Mucosa of gallbladder (tissue), 1 donor: ENCODE data around the gene C6orf89. TPM values are rescaled to one million over a fixed set of nuclear protein-coding genes. Genes with fewer than 3 reads are reported as not detected.
"Not testable (repeated sequence)": the region's sequence is repeated elsewhere in the genome, so short reads cannot be mapped to it uniquely, and the experiment has no call there.

Experiments
- DNase-seq: peaks from one replicate; pipeline ENCODE4 v3.0.0-alpha.2; 2020; ENCODE audit warnings: low spot score
- total RNA-seq: library from RNA; stranded (reverse); gene quantifications from one replicate; pipeline ENCODE4 v1.2.1, GENCODE V29; 2021
- donor health status: DM: no; HTN: no; CAD: no.

The C6orf89 gene
- total RNA-seq, 1 donor from 2014 or later = 69.9 TPM

DNA sequence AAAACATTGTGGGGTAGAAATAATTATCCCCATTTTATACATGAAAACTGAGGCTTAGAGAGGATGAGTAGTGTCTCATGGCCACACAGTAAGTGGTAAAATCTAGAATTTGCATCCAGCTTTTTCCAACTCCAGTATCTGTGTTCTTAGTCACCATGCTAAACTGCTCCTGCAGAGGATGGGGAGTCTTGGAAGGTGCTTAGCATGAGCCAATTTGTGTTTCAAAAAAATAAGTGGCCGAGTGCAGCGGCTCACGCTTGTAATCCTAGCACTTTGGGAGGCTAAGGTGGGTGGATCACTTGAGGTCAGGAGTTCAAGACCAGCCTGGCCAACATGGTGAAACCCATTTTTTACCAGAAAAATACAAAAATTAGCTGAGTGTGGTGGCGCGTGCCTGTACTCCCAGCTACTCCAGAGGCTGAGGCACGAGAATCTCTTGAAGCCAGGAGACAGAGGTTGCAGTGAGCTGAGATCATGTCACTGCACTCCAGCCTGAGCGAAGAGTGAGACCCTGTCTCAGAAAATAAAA, 2.4 kb downstream of the C6orf89 start:
- no peak for DNase-seq

DNA sequence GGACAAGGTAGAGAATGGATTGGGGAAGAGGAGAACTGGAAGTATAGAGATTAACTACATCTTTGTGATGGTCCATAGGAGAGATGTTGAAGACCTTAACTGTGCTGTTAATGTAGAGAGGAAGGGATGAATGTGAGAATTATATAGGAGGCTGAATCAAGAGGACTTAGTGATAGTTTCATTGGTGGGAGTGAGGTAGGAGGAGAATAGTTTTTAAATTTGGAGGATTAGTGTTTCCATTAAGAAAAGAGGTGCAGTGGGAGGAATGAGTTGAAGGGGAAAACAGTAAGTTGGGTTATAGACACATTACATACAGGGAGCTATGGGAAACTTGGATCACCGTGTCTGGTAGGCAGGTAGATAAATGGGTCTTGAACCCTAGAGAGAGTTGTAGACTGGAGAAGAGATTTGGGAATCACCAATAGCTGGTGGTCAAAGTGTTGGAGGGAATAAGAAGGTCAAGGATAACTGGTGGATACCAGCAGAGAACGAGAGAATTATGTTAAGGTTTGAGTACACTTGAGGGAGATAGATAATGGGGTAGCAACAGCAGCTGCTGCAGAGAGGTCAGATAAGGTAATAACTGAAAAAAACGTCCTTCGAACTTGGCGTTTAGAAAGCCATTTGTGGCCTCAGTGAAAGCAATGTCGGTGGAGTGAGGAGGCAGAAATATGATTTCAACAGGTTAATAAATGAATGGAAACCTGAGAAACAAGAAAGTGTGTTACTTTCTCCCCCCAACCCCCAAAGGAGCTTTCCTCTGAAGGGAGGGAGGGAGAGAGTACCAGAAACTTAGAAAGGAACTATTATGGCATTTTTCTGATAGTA, 3.1 kb downstream of the C6orf89 start:
- DNase-seq = no peak

DNA sequence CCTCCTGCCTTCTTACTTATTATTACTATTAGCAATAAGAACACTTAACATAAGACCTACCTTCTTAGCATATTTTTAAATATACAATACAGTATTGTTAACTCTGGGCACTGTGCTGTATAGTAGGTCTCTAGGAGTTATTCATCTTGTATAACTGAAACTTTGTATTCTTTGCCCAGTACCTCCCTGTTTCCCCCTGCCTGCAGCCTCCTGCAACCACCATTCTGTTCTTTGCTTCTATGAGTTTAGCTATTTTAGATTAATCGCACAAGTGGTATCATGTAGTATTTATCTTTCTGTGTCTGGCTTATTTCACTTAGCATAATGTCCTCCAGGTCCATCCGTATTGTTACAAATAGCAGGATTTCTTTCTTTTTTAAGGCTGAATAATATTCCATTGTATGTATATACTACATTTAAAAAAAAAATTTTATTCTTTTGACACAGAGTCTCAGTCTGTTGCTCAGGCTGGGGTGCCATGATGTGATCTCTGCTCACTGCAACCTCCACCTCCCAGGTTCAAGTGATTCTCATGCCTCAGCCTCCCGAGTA, 4.4 kb downstream of the C6orf89 start:
- DNase-seq = no peak

DNA sequence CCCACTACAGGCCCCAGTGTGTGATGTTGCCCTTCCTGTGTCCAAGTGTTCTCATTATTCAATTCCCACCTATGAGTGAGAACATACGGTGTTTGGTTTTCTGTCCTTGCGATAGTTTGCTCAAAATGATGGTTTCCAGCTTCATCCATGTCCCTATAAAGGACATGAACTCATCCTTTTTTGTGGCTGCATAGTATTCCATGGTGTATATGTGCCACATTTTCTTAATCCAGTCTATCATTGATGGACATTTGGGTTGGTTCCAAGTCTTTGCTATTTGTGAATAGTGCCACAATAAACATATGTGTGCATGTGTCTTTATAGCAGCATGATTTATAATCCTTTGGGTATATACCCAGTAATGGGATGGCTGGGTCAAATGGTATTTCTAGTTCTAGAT, 5.4 kb downstream of the C6orf89 start:
- not testable (repeated sequence) for DNase-seq

DNA sequence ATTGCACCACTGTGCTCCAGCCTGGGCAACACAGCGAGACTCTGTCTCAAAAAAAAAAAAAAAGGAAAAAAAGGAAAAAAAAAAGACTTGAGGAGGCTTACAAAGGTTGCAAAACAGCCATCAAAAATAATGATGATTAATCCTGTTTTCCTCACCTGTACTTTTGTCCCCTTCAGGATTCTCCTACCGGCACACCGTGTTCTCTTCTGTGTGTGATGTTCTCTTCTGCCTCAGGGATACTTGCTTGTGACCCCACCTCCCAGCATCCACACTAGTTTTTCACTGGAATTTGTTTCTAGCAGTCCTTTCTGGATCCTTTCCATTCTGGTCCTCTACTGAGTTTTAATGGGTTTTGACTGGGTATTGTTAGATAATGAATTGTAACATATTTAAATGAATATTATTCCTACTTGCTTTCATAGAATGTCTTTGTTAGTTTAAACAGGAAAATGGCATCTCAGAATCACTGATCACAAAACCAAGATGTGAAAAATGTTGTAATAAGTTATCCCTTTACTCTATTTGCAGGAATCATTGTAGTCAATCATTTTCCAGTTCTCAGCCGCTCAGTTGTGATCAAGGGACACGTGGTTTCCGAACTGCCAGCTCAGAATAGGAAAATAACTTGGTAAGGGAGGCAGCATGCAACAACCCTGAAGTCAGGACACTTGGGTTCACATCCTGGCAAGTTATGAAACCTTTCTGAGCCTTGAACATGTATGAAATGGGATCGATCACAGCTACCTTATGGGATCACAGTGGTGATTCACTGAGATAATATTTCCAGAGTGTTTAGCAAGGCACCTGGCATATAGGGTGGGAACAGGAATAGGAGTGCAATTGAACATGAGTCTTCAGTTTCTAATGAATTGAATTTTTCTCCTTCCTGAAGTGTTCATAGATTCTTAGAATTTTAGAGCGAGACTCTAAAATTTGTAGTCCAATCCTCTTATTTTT, 8.5 kb downstream of the C6orf89 start:
- DNase-seq = no peak

DNA sequence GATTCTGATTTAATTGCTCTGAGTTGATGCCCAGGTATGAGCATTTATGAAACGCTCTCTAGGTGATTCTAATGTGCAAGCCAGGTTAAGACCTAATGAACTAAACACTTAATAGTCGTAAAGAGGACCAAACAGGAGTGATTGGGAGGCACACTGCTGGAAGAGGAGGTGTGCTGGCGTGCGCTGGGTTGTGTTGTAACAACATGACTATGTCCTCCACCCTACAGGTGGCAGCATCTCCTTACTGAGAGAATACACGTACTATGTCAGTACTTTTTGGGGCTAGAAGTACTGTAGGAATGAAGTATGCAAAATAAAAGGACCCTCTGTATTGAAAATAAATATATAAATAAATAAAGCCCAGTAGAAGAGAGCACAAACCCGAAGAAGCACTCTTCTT, 11.9 kb downstream of the C6orf89 start:
- no peak for DNase-seq

DNA sequence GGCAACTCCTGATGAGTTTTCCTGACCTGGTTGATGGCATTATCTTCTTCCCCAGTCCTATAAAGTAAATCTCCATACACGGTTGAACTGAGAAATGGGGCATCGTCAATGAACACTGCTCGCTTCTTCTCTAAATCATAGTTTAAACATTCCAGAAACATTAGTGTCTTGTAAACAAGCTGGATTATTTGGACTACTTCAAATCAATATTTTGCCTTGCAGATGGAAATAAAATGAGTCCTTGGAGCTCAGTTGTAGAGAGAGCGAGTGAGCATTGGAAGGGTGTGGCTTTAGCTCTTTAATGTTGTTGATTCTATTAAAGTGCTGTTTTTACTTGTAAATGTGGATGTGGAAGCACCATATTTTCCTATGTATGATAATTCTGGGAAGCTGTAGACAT, 18.4 kb downstream of the C6orf89 start:
- DNase-seq = no peak

DNA sequence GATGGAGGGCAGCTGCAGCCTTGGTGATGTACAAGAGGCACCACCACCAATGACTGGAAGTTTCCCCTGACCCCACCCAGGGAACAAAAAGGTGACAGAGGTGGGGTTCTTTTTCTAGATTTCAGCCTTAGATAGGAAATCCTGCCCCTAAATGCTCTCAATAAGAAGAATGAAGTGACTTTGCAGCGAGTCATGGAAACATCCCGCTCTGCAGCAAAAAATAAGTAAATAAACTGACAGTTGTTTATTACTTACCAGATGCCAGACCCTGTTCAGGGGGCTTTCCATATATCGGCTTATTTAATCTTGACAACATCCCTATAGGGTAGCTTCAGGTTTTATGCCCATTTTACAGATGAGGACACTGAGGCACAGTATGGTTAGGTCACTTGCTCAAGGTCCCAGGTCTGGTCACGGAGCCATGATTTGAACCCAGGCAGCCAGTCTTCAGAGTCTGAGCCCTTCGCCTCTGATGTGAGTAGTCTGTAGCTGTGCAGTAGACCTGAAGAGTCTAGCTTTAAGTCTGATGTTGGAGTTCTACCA, 19.2 kb downstream of the C6orf89 start:
- DNase-seq = no peak

DNA sequence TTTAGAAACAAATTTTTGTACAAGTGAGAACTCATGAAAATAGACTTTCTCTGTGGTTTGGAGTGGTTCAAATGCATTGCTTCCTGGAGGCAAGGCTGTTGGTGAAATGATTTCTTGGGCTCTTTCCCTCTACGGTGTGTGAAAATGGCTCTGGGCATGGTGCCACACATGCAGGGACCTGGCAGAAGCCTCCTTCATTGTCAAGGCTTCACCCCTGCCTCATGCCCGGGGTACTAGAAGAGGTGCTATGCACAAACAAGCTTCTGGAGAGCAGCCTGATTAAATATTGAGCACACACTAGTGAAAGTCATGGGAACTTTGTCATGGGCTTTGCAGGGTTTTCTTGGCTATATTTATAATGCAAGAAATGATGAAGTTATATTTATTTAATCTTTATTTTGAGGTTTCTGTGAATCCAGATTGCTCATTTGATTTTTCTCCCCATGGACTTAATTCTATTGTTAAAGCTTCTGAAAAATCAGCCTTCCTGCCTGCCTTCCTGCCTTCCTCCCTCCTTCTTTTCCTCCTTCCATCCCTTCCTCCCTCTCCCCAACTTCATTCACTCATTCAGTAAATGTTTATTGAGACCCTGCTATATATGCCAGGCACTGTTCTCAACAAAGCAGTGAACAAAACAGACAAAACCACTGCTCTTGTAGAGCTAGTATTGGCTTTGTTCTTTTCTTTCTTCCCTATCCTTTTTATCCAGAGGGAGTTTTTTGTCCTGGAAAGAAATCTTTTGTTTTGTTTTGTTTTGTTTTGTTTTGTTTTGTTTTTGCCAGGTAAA, 21.0 kb downstream of the C6orf89 start:
- peak; percentile 88 for DNase-seq

DNA sequence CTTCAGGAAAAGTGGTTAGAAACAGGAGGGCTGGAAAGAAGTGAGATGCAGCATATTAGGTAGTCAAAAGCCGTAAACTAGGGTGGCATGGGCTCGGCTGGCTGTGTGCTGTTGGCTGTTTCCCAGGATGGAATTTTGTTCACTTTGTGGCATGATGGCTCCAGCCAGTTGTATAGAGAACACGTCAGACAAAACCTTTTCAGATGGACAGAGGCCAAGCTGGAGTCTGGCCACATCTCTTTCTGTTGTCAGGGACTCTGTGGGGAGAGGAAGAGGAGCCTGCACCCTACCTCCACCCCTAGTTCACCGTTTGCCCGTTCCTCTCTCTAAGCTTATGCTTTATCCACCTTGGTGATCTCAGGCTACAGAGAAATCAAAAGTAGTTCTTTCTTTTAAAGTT, 22.0 kb downstream of the C6orf89 start:
- peak; percentile 76 for DNase-seq

DNA sequence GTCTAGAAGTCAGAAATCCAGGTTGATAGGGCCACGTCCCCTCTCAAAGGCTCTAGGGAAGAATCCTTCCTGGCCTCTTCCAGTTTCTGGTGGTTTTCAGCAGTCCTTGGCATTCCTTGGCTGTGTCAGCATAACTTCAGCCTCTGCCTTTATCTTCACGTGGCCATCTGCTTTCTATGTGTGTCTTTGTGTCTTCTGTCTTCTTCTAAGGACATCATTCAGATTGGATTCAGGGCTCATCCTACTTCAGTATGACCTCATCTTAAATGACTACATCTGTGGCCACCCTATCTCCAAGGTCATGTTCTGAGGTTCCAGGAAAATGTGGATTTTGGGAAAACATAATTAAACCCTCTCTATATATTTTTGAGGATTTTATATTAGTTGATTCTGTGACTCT, 23.0 kb downstream of the C6orf89 start:
- DNase-seq = no peak

DNA sequence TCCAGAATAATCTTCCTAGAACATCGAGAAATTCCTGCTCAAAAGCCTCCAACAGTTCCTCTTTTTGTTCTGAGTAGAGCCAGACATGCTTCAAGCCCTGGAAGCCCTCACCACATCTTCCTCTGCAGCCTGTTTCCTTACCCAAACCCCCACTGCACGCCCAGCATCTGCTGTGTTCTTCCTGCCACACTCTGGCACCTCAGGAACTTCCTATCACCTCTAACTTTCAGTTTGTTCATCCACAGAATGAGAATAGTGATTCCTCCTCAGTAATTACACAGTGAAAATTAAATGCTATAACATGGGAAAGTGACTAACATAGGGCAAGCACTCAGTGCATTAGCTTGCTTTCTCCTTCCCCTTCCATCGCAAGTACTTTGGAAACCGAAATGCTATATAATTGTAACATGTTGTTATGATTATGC, 26.3 kb downstream of the C6orf89 start:
- no peak for DNase-seq

DNA sequence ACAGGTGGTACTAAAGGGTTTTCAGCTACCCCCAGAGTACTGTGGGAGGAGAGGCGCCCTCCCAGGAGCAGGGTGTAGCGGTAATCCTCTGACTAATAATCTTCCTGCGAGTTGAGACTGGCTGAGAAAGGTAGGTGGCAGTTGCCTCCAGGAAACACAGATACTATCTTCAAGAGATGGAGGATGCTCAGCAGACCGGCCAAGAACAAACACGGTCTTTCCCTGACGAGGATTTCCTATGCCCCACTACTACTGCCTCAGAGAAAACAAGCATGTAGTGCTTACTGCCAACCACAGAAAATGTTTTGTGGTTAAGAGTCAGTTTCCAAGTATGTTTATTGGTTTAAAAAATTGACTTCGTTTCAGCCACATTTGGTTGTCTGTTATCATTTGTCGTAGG, 26.8 kb downstream of the C6orf89 start:
- DNase-seq = no peak

DNA sequence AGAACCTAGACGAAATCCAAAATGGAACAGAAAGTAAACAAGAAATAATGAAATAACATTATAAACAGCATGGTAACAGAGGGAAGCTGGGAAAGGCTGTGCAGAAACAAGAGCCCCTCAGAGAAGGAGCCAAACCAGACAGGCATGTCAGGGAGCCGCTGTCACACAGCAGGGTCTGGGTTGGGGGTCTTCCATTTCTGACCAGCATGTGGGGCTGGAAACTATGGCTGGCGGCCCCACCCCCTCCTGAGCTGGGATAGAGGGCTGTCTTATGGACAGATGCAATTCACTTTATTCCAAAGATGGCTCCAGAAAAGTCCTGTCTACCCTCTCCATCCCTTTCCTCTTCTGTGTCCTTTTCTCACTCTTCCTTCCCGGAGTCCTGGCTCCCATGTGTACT, 27.3 kb downstream of the C6orf89 start:
- DNase-seq = no peak

DNA sequence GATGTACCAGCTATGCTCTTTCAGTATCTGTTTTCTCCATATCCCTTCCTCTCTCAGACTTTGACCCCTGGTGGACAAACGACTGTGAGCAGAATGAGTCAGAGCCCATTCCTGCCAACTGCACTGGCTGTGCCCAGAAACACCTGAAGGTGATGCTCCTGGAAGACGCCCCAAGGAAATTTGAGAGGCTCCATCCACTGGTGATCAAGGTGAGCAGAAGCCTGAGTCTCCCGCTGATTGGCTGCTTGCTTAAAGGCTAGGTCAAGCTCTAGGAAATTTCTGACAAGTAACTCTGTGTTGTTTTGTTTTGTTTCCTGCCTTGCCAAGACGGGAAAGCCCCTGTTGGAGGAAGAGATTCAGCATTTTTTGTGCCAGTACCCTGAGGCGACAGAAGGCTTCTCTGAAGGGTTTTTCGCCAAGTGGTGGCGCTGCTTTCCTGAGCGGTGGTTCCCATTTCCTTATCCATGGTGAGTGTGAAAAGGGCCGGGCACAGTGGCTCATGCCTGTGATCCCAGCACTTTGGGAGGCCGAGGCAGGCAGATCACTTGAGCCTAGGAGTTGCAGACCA, 28.6 kb downstream of the C6orf89 start:
- peak; percentile 92 for DNase-seq

DNA sequence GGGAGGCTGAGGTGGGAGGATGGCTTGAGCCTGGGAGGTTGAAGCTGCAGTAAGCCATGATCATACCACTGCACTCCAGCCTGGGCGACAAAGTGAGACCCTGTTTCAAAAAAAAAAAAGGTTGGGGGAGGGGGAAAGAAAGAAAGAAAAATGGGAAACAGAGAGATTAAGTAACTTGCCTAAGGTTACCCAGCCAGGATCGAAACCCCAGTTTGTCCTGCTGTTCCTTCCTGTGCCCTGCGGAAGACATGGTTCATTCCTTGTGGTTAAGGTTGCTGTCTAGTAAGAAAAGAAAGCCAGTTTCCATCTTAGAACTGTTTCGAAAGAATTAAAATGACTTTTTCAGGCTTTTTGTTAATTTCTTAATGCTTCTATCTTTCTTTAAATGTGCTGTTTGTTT, 29.8 kb downstream of the C6orf89 start:
- DNase-seq = no peak

DNA sequence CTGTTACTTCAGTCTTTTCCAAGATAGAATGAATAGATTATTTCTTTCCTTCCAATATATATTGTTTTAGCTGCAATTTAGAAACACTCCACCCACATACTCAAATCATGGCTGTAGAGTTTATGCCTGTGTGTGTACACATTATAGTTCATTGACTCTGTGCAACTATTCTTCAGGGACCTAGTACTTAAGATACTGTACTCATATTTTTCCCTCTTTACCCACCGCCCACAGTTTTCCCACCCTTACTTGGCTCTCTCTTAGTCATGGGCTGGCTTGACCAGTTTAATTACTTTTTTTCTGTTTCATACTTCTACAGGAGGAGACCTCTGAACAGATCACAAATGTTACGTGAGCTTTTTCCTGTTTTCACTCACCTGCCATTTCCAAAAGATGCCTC, 30.4 kb downstream of the C6orf89 start:
- no peak for DNase-seq

DNA sequence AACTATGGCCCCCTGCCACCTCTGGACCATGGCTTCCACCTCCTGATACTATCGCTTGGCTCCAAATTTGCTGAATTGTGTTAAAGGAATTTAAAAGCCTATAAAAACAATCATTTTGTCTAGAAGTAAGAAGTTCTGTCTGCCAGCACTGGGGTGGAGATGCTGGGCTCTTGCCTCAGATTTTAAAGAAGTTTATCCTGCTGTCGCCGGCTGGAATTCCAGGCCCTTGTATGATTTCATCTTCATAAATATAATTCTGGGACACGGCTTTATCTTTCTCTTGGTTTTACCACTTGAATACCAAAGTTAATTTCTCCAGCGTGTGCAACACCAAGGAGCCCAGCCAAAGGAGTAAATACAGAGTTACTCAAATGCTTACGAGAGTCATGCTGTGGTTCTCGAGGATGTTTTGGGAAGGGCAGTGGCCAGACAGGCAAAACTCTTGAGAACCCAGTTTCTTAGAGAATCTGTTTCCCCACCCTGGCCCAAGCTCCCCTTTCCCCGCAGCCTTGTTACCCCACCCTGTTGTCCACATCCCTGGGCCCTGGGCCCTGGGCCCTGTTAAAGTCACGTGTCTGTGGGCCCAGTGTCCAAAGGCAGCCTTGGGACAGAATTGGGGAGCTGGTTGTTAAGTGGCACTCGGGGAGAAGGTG, 31.9 kb downstream of the C6orf89 start:
- peak; percentile 44 for DNase-seq

DNA sequence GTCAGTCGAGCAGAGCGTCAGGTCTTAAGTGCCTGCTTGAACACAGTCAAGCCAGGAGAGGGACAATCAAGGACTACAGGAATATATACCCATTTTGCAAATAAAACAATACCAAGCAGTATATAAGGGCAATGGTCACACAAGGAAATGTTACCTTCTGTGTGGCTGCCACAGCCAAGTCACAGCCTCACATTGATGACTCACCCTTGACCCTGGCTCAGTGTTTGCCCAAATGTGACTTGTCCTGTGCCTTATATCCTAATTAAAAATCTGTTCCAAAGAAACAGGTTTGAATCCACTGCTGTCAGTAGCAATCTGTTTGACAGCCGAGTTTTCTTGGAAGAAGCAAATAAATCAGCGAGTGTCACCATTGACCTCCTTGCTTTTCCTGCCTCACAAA, 34.3 kb downstream of the C6orf89 start:
- DNase-seq = no peak

DNA sequence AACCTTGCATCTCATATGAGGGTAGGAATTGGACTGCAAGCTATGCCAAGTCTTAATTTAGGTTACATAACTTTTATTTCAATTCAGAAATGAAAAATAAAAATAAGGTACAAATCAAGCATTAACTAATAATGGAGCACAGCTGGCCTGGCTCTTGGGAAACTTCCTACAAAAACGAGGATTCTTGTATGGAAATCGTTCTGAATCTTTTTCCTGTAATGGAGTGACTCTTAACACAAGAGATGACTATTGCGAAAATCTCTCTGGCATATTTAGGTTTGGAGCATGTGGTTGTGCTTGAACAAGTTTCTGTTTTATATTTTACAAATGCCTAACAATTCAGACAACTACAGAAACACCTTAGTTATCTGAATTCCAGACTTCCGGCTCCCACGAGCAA, 34.8 kb downstream of the C6orf89 start:
- DNase-seq = no peak
